Neural cell (in vitro differentiated cells): ENCODE data around the gene SLC16A10. TPM values are rescaled to one million over a fixed set of nuclear protein-coding genes. Genes with fewer than 3 reads are reported as not detected.

Experiments used
- H2AFZ ChIP-seq: fragments of 200-600, 300-800 bp; sonication (generic), shearing (Covaris generic); 2 replicates; pipeline ENCODE4 v1.6.0; 2014; ENCODE audit warnings: low read depth, mild to moderate bottlenecking, antibody characterized with exemption, low read length, moderate library complexity
- H3F3A ChIP-seq: fragments of 200-600 bp; shearing (Covaris generic); 2 replicates; pipeline ENCODE4 v1.6.1; 2016; ENCODE audit warnings: mild to moderate bottlenecking, moderate library complexity, mixed read lengths, antibody characterized with exemption, low read length; ENCODE audit not compliant: insufficient read depth, poor library complexity, severe bottlenecking
- H3K27ac ChIP-seq: fragments of 200-600, 300-800 bp; sonication (generic), shearing (Covaris generic); 2 replicates; pipeline ENCODE4 v1.5.1; 2014; ENCODE audit warnings: mild to moderate bottlenecking, low read length, moderate library complexity
- H3K27me3 ChIP-seq: fragments of 300-800, 200-600 bp; sonication (generic), shearing (Covaris generic); 2 replicates; pipeline ENCODE4 v1.6.0; 2014; ENCODE audit warnings: mild to moderate bottlenecking, low read depth, low read length, moderate library complexity; ENCODE audit not compliant: insufficient read depth
- H3K36me3 ChIP-seq: fragments of 300-800, 200-600 bp; sonication (generic), shearing (Covaris generic); 2 replicates; pipeline ENCODE4 v1.5.1; 2014; ENCODE audit warnings: mild to moderate bottlenecking, antibody characterized with exemption, low read length, moderate library complexity; ENCODE audit not compliant: insufficient read depth
- H3K4me2 ChIP-seq: fragments of 300-800, 200-600 bp; sonication (generic), shearing (Covaris generic); 2 replicates; pipeline ENCODE4 v1.6.0; 2014; ENCODE audit warnings: mild to moderate bottlenecking, low read length
- H3K4me3 ChIP-seq: fragments of 300-800, 200-600 bp; sonication (generic), shearing (Covaris generic); 2 replicates; pipeline ENCODE4 v1.5.1; 2014; ENCODE audit warnings: mild to moderate bottlenecking, low read length, moderate library complexity
- H3K79me2 ChIP-seq: fragments of 200-600 bp; shearing (Covaris generic); replicated peaks from 2 replicates; pipeline ENCODE4 v1.6.0; 2014; ENCODE audit warnings: mild to moderate bottlenecking, low read length, moderate library complexity; ENCODE audit not compliant: insufficient read depth
- H3K9ac ChIP-seq: fragments of 300-800, 200-600 bp; sonication (generic), shearing (Covaris generic); 2 replicates; pipeline ENCODE4 v1.6.1; 2016; ENCODE audit warnings: mild to moderate bottlenecking, low read length, mixed read lengths
- H3K9me2 ChIP-seq: fragments of 200-600 bp; shearing (Covaris generic); 2 replicates; pipeline ENCODE4 v1.6.1; 2016; ENCODE audit warnings: mild to moderate bottlenecking, low read length, mixed read lengths; ENCODE audit not compliant: insufficient read depth
- H3K9me3 ChIP-seq: fragments of 200-600, 300-800 bp; sonication (generic), shearing (Covaris generic); 2 replicates; pipeline ENCODE4 v1.6.1; 2016; ENCODE audit warnings: mild to moderate bottlenecking, mixed run types, low read length, moderate library complexity, mixed read lengths
- H4K20me1 ChIP-seq: fragments of 200-600 bp; shearing (Covaris generic); 2 replicates; pipeline ENCODE4 v1.6.1; 2016; ENCODE audit warnings: mild to moderate bottlenecking, mixed run types; ENCODE audit not compliant: insufficient read depth
- EP300 ChIP-seq: fragments of 450-650 bp; conservative IDR thresholded peaks from 2 replicates; pipeline ENCODE4 v1.6.1; 2014; ENCODE audit warnings: antibody characterized with exemption, mild to moderate bottlenecking, moderate library complexity; ENCODE audit not compliant: poor library complexity, severe bottlenecking
- EZH2 ChIP-seq: fragments of 200-600, 300-800 bp; shearing (Covaris generic), sonication (generic); IDR thresholded peaks from 2 replicates; pipeline ENCODE4 v1.6.1; 2014; ENCODE audit warnings: antibody characterized with exemption, low read length, borderline replicate concordance, mild to moderate bottlenecking; ENCODE audit not compliant: insufficient read depth, poor library complexity, severe bottlenecking
- MXI1 ChIP-seq: fragments of 450-650 bp; conservative IDR thresholded peaks from 2 replicates; pipeline ENCODE4 v1.6.1; 2014; ENCODE audit warnings: antibody characterized with exemption, mild to moderate bottlenecking; ENCODE audit not compliant: poor library complexity, severe bottlenecking
- POLR2AphosphoS5 ChIP-seq: IDR thresholded peaks from 2 replicates; pipeline ENCODE4 v1.6.1; 2012
- RAD21 ChIP-seq: fragments of 450-650 bp; conservative IDR thresholded peaks from 2 replicates; pipeline ENCODE4 v1.6.1; 2014; ENCODE audit warnings: antibody characterized with exemption, mild to moderate bottlenecking, moderate library complexity
- SMC3 ChIP-seq: fragments of 450-650 bp; conservative IDR thresholded peaks from 2 replicates; pipeline ENCODE4 v1.6.1; 2014; ENCODE audit warnings: antibody characterized with exemption, mild to moderate bottlenecking, moderate library complexity; ENCODE audit not compliant: poor library complexity
- TAF1 ChIP-seq: IDR thresholded peaks from 2 replicates; pipeline ENCODE4 v1.6.1; 2012; ENCODE audit warnings: low read depth
- polyA plus RNA-seq: library from polyadenylated mRNA; depleted of rRNA; stranded (reverse); fragments of >200 nt; gene quantifications from 2 replicates; pipeline ENCODE4 v1.2.3, GENCODE V29; 2014
- TF ChIP-seq, protein P1 (sequence below): fragments of 450-650 bp; IDR thresholded peaks from 2 replicates; pipeline ENCODE4 v1.5.1; 2014; ENCODE audit warnings: antibody characterized with exemption, mild to moderate bottlenecking, moderate library complexity; ENCODE audit not compliant: poor library complexity, severe bottlenecking
- TF ChIP-seq, protein P2 (sequence below): IDR thresholded peaks from 2 replicates; pipeline ENCODE4 v1.6.1; 2012; ENCODE audit warnings: borderline replicate concordance

Gene SLC16A10
- polyA plus RNA-seq, 1 donor from 2014 or later = 1.5 TPM

DNA sequence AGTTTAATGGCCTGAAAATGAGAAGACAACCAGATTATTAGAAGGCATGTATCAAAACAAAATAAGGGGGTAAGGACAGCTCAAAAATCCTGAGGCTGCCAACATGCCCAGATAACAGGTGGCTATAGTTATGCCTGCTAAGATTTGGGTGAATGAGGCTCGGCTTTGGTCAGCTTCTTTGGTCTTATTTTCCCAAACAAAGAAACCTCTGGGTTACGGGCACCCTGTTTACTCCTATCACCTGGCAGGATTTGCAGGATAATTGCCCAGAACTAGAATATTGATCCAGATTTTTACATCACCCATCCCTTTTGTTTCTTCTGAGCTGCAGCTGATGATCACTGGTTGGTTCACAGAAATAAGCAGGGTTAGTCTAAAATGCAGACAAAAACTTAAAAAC, 74.3 kb downstream of the SLC16A10 start:
- H4K20me1 ChIP-seq = no peaks in the 10 kb centered on the region
- H3K36me3 ChIP-seq = no peaks in the 10 kb centered on the region
- no peak overlapping the region for H3K27ac ChIP-seq
- H3K4me3 ChIP-seq = no peak overlapping the region
- no peaks in the 10 kb centered on the region for H3K79me2 ChIP-seq
- H3K9me3 ChIP-seq = peaks cover 5% of the 10 kb centered on the region
- no peak overlapping the region for H3K9ac ChIP-seq
- H3K27me3 ChIP-seq = no peaks in the 10 kb centered on the region
- H3K9me2 ChIP-seq = no peaks in the 10 kb centered on the region
- no peak overlapping the region for H2AFZ ChIP-seq
- H3F3A ChIP-seq = no peaks in the 10 kb centered on the region
- H3K4me2 ChIP-seq = no peak overlapping the region
- TF ChIP-seq, protein P1, sequence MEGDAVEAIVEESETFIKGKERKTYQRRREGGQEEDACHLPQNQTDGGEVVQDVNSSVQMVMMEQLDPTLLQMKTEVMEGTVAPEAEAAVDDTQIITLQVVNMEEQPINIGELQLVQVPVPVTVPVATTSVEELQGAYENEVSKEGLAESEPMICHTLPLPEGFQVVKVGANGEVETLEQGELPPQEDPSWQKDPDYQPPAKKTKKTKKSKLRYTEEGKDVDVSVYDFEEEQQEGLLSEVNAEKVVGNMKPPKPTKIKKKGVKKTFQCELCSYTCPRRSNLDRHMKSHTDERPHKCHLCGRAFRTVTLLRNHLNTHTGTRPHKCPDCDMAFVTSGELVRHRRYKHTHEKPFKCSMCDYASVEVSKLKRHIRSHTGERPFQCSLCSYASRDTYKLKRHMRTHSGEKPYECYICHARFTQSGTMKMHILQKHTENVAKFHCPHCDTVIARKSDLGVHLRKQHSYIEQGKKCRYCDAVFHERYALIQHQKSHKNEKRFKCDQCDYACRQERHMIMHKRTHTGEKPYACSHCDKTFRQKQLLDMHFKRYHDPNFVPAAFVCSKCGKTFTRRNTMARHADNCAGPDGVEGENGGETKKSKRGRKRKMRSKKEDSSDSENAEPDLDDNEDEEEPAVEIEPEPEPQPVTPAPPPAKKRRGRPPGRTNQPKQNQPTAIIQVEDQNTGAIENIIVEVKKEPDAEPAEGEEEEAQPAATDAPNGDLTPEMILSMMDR = no peak
- TF ChIP-seq, protein P2, sequence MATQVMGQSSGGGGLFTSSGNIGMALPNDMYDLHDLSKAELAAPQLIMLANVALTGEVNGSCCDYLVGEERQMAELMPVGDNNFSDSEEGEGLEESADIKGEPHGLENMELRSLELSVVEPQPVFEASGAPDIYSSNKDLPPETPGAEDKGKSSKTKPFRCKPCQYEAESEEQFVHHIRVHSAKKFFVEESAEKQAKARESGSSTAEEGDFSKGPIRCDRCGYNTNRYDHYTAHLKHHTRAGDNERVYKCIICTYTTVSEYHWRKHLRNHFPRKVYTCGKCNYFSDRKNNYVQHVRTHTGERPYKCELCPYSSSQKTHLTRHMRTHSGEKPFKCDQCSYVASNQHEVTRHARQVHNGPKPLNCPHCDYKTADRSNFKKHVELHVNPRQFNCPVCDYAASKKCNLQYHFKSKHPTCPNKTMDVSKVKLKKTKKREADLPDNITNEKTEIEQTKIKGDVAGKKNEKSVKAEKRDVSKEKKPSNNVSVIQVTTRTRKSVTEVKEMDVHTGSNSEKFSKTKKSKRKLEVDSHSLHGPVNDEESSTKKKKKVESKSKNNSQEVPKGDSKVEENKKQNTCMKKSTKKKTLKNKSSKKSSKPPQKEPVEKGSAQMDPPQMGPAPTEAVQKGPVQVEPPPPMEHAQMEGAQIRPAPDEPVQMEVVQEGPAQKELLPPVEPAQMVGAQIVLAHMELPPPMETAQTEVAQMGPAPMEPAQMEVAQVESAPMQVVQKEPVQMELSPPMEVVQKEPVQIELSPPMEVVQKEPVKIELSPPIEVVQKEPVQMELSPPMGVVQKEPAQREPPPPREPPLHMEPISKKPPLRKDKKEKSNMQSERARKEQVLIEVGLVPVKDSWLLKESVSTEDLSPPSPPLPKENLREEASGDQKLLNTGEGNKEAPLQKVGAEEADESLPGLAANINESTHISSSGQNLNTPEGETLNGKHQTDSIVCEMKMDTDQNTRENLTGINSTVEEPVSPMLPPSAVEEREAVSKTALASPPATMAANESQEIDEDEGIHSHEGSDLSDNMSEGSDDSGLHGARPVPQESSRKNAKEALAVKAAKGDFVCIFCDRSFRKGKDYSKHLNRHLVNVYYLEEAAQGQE = no peak
- TF ChIP-seq SMC3 = no peak
- no peak for TF ChIP-seq EP300
- no peak for TF ChIP-seq TAF1
- no peak for TF ChIP-seq MXI1
- TF ChIP-seq RAD21 = no peak
- no peak for TF ChIP-seq EZH2
- no peak for TF ChIP-seq POLR2AphosphoS5

DNA sequence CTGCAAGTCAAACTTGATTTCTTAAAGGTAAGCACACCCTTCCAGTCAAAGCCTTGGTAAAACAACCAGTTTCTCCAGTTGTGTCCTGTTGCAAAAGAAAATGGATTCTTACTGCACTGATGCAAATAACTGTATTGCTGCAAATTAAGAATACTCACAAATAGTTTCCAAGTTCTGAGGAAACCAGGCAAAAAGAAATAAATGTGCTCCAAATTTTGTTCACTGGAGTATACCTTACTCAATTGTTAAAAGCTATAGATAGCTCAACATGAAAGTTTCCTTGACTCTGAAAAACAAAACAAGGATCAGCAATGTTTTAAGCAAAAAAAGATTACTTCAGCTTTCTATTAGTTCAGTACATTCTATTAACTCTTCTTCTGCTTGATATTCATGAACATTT, 75.2 kb downstream of the SLC16A10 start:
- Histone ChIP-seq H3K36me3 (no peaks in the 10 kb centered on the region), H3K27me3 (no peaks in the 10 kb centered on the region), H2AFZ (no peak overlapping the region), H3K79me2 (no peaks in the 10 kb centered on the region), H3F3A (no peaks in the 10 kb centered on the region), H3K9me3 (peaks cover 5% of the 10 kb centered on the region), H3K27ac (no peak overlapping the region), H3K9ac (no peak overlapping the region), H3K4me3 (no peak overlapping the region), H3K4me2 (no peak overlapping the region), H4K20me1 (no peaks in the 10 kb centered on the region), H3K9me2 (no peaks in the 10 kb centered on the region)
- no peak for TF ChIP-seq MXI1
- TF ChIP-seq RAD21 = no peak
- no peak for TF ChIP-seq EZH2
- no peak for TF ChIP-seq EP300
- TF ChIP-seq, protein P2 = no peak
- no peak for TF ChIP-seq SMC3
- no peak for TF ChIP-seq POLR2AphosphoS5
- TF ChIP-seq TAF1 = no peak
- TF ChIP-seq, protein P1 = no peak
